Fibroblast of lung (primary cell): ENCODE measurements around the gene VEPH1.

ENCODE experiments used
- CTCF ChIP-seq, 2 donors: IDR thresholded peaks in 1 of 2; conservative IDR thresholded peaks in 1 of 2; 1 replicate in 1 of 2; 2 replicates in 1 of 2; pipeline ENCODE4 v1.5.1; 2011 to 2012; ENCODE audit warnings: low read length in 2 of 2, control low read depth in 1 of 2, inconsistent platforms in 1 of 2, low read depth in 1 of 2, mild to moderate bottlenecking in 1 of 2
- EZH2 ChIP-seq: IDR thresholded peaks from 2 replicates; pipeline ENCODE4 v1.5.1; 2012; ENCODE audit warnings: low read length, control low read depth, mild to moderate bottlenecking; ENCODE audit errors: missing control alignments

GRCh38 chr3:157467200-157467599 lies 36.0 kb downstream of the VEPH1 start:
- TF ChIP-seq CTCF (conservative IDR thresholded peaks at IDR 0.05 in 1 of 2, IDR thresholded peaks at IDR 0.05 in 1 of 2; ENCODE audit: low read depth in 1 of 2, low read length in 2 of 2) (no peak), EZH2 (no peak)
